Measurements from ENCODE around the gene NRGN. TPM values are rescaled to one million over a fixed set of nuclear protein-coding genes. Genes with fewer than 3 reads are reported as not detected.
A peak's percentile ranks its signal among the peaks of the same experiment; 100 is the strongest.

NRGN gene
- total RNA-seq (2014; rRNA removed; shearing (Covaris generic)) (0.32 TPM in 1 of 2 replicates, not detected in the other), polyA plus RNA-seq (2016; fragmentation: Nextera tagmentation; extraction: Ambion mirVana) (0.23 and 0.29 TPM in 2 replicates)

DNA sequence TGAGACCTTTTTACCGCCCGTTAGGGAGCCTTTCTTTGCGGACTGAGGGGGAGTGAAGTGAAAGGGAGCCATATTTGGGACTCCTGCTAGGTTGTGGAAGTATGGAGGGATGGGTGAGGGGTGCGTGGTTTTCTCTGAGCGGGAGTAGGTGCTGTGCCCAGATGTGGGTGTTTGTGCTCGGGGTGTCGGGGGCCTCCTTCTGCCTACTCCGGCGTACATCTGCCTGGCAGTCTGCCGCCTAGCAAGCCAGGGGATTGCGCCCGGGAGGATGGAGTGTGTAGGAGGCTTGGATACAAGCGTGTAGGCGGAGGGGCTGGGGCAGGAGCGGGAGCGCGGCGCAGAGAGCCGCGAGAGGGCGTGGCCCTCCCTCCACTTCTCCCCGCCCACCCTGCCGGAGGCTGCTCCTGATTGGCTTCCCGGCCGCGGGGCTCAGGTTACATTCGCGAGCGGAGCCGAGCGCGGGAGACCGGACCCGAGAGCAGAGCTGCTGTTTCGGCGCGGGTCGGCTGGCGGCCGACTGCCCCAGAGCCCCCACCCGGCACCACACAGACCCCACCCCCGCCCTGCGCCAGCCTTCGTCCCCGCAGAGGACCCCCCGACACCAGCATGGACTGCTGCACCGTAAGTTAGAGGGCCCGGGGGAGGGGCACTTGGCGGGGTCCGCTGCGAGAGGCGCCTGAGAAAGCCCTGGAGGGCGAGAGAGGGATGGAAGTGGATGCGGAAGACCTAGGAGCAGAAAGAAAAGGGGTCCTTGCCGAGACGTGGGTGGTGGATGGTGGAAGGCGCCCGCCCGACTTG lies at the start of gene NRGN:
NRGN (plus strand) TSS at position 464 of the 798 bp plus-strand sequence; CDS start at position 607, 143 bp downstream.
- no peak for TF ChIP-seq EZH2phosphoT487 (IDR thresholded peaks at IDR 0.05; ENCODE audit: insufficient read depth, low read depth)
- TF ChIP-seq EZH2 (IDR thresholded peaks at IDR 0.05; ENCODE audit: insufficient read depth, poor library complexity, severe bottlenecking) = no peak

DNA sequence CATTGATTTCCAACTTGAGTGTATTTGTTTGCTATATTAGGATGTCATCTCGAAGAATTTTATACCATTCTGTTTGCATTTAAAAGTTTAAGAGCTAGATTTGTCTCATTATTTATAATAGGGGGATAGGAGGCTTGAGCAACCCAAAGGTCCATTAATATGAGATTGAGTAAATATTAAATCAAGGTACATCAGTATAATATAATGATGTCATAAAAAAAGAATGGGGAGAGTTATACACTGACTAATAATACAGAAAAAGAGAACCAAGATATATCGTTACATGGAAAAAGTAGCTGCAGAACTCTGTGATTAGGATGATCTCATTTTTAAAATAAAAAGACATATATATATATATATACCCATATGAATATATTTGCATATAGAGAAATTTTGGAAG lies 46.6 kb upstream of the NRGN start:
- H3K9ac ChIP-seq = no peak overlapping the region
- WGBS, 2 experiments (ENCODE audit: low coverage in 1 of 2, low lambda C conversion rate in 2 of 2, missing lambda C conversion rate in 2 of 2) = 74 to 77% methylated on average over 2 of the region's 2 CpGs

More for the DNA sequence above, at the start of gene NRGN:
- in situ Hi-C loops (cut with MboI) = no loop called here
- peak; percentile 95 for DNase-seq
- Histone ChIP-seq H2AFZ (peak within 1 kb of the TSS; percentile 67), H3F3A (ENCODE audit: insufficient read depth) (no peaks in the 10 kb centered on the region), H3K4me2 (ENCODE audit: unreplicated experiment) (peak within 1 kb of the TSS; percentile 87), H3K4me3 (peak within 1 kb of the TSS; percentile 67), H4K20me1 (ENCODE audit: insufficient read depth) (no peaks in the 10 kb centered on the region), H3K36me3 (ENCODE audit: low read depth) (no peaks in the 10 kb centered on the region), H3K9me2 (ENCODE audit: insufficient read depth) (no peaks in the 10 kb centered on the region), H3K79me2 (ENCODE audit: insufficient read depth) (no peaks in the 10 kb centered on the region), H3K27ac (no peak within 1 kb of the TSS), H3K9me3 (ENCODE audit: low read depth) (no peaks in the 10 kb centered on the region), H3K27me3 (replicated peaks; ENCODE audit: insufficient read depth) (peaks cover 49% of the 10 kb centered on the region), H3K9ac (peak within 1 kb of the TSS; percentile 22; the same call in 1 of the 2 replicates), H3K4me1 (ENCODE audit: insufficient read depth) (no peaks in the 10 kb centered on the region)
- WGBS, 2 experiments (ENCODE audit: low coverage in 1 of 2, low lambda C conversion rate in 2 of 2, missing lambda C conversion rate in 2 of 2) = 3 to 5% methylated on average over 20 to 59 of the region's 59 CpGs

DNA sequence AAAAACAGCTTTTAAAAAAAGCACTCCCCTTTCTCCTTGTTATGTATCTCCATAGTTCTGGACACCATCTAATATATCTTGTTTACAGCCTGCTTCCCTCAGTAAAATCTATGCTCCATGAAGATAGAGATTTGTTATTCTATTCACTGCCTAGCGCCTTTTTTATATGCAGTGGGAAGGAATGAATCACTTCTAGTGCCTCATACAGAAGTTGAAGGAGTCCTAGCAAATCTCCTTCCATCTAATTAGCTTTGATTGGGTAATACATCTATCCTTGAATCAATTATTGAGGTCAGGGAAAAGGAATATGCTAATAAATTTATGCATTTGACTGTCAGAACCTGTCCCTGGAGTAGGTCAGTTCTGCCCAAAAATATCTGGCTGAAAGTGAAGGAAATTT lies 40.2 kb upstream of the NRGN start:
- in situ Hi-C loops (cut with MboI) = no loop called here

More for the DNA sequence above, 46.6 kb upstream of the NRGN start:
- H3K79me2 ChIP-seq (ENCODE audit: insufficient read depth) = no peaks in the 10 kb centered on the region
- H3K9me2 ChIP-seq (ENCODE audit: insufficient read depth) = no peaks in the 10 kb centered on the region
- H3K4me1 ChIP-seq (ENCODE audit: insufficient read depth) = no peaks in the 10 kb centered on the region
- H3K4me2 ChIP-seq (ENCODE audit: unreplicated experiment) = no peak overlapping the region
- H2AFZ ChIP-seq = no peak overlapping the region
- H3K27ac ChIP-seq = no peak overlapping the region
- TF ChIP-seq EZH2 (IDR thresholded peaks at IDR 0.05; ENCODE audit: insufficient read depth, poor library complexity, severe bottlenecking) (no peak), EZH2phosphoT487 (IDR thresholded peaks at IDR 0.05; ENCODE audit: insufficient read depth, low read depth) (no peak)
- H3K4me3 ChIP-seq = no peak overlapping the region
- no peaks in the 10 kb centered on the region for H3K27me3 ChIP-seq (replicated peaks; ENCODE audit: insufficient read depth)
- no peaks in the 10 kb centered on the region for H4K20me1 ChIP-seq (ENCODE audit: insufficient read depth)
- H3K9me3 ChIP-seq (ENCODE audit: low read depth) = no peaks in the 10 kb centered on the region
- H3F3A ChIP-seq (ENCODE audit: insufficient read depth) = no peaks in the 10 kb centered on the region
- H3K36me3 ChIP-seq (ENCODE audit: low read depth) = no peaks in the 10 kb centered on the region
- no peak for DNase-seq
- in situ Hi-C loops (cut with MboI) = no loop called here

DNA sequence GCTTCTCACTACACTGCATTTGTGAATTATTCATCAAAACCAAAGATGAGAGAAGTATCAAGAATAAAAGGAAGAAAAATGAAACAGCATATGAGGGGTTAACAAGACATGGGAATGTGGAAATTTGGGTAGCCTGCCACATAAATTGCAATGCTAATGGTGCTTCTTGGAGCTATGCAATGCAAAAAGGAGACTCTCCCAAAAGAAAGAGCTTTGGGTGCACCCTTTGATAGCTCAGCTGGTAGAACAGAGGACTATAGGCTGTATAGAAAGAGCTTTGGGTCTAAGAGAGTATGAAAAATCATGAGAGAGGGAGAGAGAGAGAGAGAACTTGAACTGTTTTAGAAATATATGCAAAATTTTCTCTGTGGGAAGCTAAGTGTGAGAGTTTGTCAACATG lies 39.7 kb upstream of the NRGN start:
- Histone ChIP-seq H3F3A (ENCODE audit: insufficient read depth) (no peaks in the 10 kb centered on the region), H3K9me3 (ENCODE audit: low read depth) (no peaks in the 10 kb centered on the region), H3K27ac (no peak overlapping the region), H2AFZ (no peak overlapping the region), H3K4me3 (no peak overlapping the region), H3K4me1 (ENCODE audit: insufficient read depth) (no peaks in the 10 kb centered on the region), H3K27me3 (replicated peaks; ENCODE audit: insufficient read depth) (0 out of 2 replicates have a peak, but pooled peaks cover 12% of the 10 kb centered on the region), H4K20me1 (ENCODE audit: insufficient read depth) (no peaks in the 10 kb centered on the region), H3K9me2 (ENCODE audit: insufficient read depth) (no peaks in the 10 kb centered on the region), H3K4me2 (ENCODE audit: unreplicated experiment) (no peak overlapping the region), H3K36me3 (ENCODE audit: low read depth) (no peaks in the 10 kb centered on the region), H3K79me2 (ENCODE audit: insufficient read depth) (no peaks in the 10 kb centered on the region), H3K9ac (no peak overlapping the region)
- in situ Hi-C loops (cut with MboI) = no loop called here
- DNase-seq = no peak
- TF ChIP-seq EZH2phosphoT487 (IDR thresholded peaks at IDR 0.05; ENCODE audit: insufficient read depth, low read depth) (no peak), EZH2 (IDR thresholded peaks at IDR 0.05; ENCODE audit: insufficient read depth, poor library complexity, severe bottlenecking) (no peak)

More for the DNA sequence above, 40.2 kb upstream of the NRGN start:
- TF ChIP-seq EZH2phosphoT487 (IDR thresholded peaks at IDR 0.05; ENCODE audit: insufficient read depth, low read depth) = no peak
- no peak for TF ChIP-seq EZH2 (IDR thresholded peaks at IDR 0.05; ENCODE audit: insufficient read depth, poor library complexity, severe bottlenecking)
- Histone ChIP-seq H3K9me3 (ENCODE audit: low read depth) (no peaks in the 10 kb centered on the region), H3K79me2 (ENCODE audit: insufficient read depth) (no peaks in the 10 kb centered on the region), H3K9ac (no peak overlapping the region), H3K4me2 (ENCODE audit: unreplicated experiment) (no peak overlapping the region), H3K27me3 (replicated peaks; ENCODE audit: insufficient read depth) (0 out of 2 replicates have a peak, but pooled peaks cover 12% of the 10 kb centered on the region), H3K4me3 (no peak overlapping the region), H3K4me1 (ENCODE audit: insufficient read depth) (no peaks in the 10 kb centered on the region), H3F3A (ENCODE audit: insufficient read depth) (no peaks in the 10 kb centered on the region), H3K27ac (no peak overlapping the region), H3K36me3 (ENCODE audit: low read depth) (no peaks in the 10 kb centered on the region), H3K9me2 (ENCODE audit: insufficient read depth) (no peaks in the 10 kb centered on the region), H4K20me1 (ENCODE audit: insufficient read depth) (no peaks in the 10 kb centered on the region), H2AFZ (no peak overlapping the region)
- 37 to 46% methylated on average over 1 of the region's 1 CpG for WGBS, 2 experiments (ENCODE audit: low coverage in 1 of 2, low lambda C conversion rate in 2 of 2, missing lambda C conversion rate in 2 of 2)
- no peak for DNase-seq
